Skeletal muscle satellite cell (primary cell): ENCODE data around the gene OAF.
"Not testable (repeated sequence)": the region's sequence is repeated elsewhere in the genome, so short reads cannot be mapped to it uniquely, and the experiment has no call there.

Source experiments
- H3K27me3 ChIP-seq: 2 replicates; pipeline ENCODE4 v1.7.0; 2013; ENCODE audit warnings: low read length; ENCODE audit not compliant: control insufficient read depth, insufficient read depth
- H3K36me3 ChIP-seq: 2 replicates; pipeline ENCODE4 v1.7.0; 2013; ENCODE audit warnings: mild to moderate bottlenecking, control low read depth, low read length; ENCODE audit not compliant: insufficient read depth
- H3K4me1 ChIP-seq: 2 replicates; pipeline ENCODE4 v1.7.0; 2013; ENCODE audit warnings: low read length; ENCODE audit not compliant: control insufficient read depth, insufficient read depth
- H3K4me2 ChIP-seq: 2 replicates; pipeline ENCODE4 v1.7.0; 2013; ENCODE audit warnings: mild to moderate bottlenecking, low read length
- H3K4me3 ChIP-seq: 2 replicates; pipeline ENCODE4 v1.7.0; 2013; ENCODE audit warnings: low read length
- H3K9ac ChIP-seq: 2 replicates; pipeline ENCODE4 v1.7.0; 2013; ENCODE audit warnings: mild to moderate bottlenecking, low read depth, low read length, moderate library complexity
- H3K9me3 ChIP-seq: replicated peaks from 2 replicates; pipeline ENCODE4 v1.7.0; 2013; ENCODE audit warnings: mild to moderate bottlenecking, control low read depth, low read length

OAF gene

GRCh38 chr11:120240866-120241265 lies 30.0 kb downstream of the OAF start:
- Histone ChIP-seq H3K4me3 (no peak overlapping the region), H3K27me3 (peaks cover 93% of the 10 kb centered on the region), H3K4me2 (no peak overlapping the region), H3K36me3 (no peaks in the 10 kb centered on the region), H3K4me1 (no peaks in the 10 kb centered on the region), H3K9me3 (no peaks in the 10 kb centered on the region), H3K9ac (no peak overlapping the region)

DNA sequence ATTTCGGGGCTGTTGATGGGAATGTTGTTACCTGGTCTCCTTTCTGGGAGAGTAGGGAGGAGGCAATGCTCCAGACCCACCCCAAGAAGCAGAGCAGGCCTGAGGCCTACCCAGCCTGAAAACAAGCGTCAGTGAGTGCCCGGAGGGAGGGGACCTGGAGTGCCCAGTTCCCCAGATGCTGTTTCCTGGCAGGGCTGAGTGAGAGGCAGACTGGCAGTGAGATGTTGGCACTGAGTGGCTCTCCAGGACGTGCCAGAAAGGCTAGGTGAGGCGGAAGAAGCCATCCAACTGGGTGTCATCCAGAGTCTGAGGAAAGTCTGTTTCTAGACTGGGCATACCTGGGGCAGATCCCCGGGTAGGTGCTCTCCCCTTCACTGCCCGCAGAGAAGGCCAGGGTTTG lies 30.4 kb downstream of the OAF start:
- Histone ChIP-seq H3K9ac (no peak overlapping the region), H3K27me3 (peaks cover 93% of the 10 kb centered on the region)

GRCh38 chr11:120243221-120243620 lies 32.4 kb downstream of the OAF start:
- Histone ChIP-seq H3K4me3 (no peak overlapping the region), H3K4me2 (no peak overlapping the region), H3K9me3 (no peaks in the 10 kb centered on the region), H3K36me3 (no peaks in the 10 kb centered on the region), H3K4me1 (no peaks in the 10 kb centered on the region), H3K9ac (no peak overlapping the region), H3K27me3 (peaks cover 91% of the 10 kb centered on the region)

More for the DNA sequence above, 30.4 kb downstream of the OAF start:
- Histone ChIP-seq H3K36me3 (no peaks in the 10 kb centered on the region), H3K4me3 (no peak overlapping the region), H3K4me1 (no peaks in the 10 kb centered on the region), H3K4me2 (no peak overlapping the region), H3K9me3 (no peaks in the 10 kb centered on the region)

- Histone ChIP-seq H3K9ac (no peak overlapping the region), H3K36me3 (no peaks in the 10 kb centered on the region), H3K4me3 (no peak overlapping the region), H3K4me2 (no peak overlapping the region), H3K9me3 (no peaks in the 10 kb centered on the region), H3K27me3 (peaks cover 87% of the 10 kb centered on the region), H3K4me1 (peaks cover 8% of the 10 kb centered on the region)
Measured at GRCh38 chr11:120244476-120245365, 33.9 kb downstream of the OAF start.

GRCh38 chr11:120245434-120245833 lies 34.6 kb downstream of the OAF start:
- Histone ChIP-seq H3K9ac (no peak overlapping the region), H3K9me3 (no peaks in the 10 kb centered on the region), H3K36me3 (no peaks in the 10 kb centered on the region), H3K4me2 (no peak overlapping the region), H3K4me1 (peaks cover 8% of the 10 kb centered on the region), H3K27me3 (peaks cover 90% of the 10 kb centered on the region), H3K4me3 (no peak overlapping the region)

DNA sequence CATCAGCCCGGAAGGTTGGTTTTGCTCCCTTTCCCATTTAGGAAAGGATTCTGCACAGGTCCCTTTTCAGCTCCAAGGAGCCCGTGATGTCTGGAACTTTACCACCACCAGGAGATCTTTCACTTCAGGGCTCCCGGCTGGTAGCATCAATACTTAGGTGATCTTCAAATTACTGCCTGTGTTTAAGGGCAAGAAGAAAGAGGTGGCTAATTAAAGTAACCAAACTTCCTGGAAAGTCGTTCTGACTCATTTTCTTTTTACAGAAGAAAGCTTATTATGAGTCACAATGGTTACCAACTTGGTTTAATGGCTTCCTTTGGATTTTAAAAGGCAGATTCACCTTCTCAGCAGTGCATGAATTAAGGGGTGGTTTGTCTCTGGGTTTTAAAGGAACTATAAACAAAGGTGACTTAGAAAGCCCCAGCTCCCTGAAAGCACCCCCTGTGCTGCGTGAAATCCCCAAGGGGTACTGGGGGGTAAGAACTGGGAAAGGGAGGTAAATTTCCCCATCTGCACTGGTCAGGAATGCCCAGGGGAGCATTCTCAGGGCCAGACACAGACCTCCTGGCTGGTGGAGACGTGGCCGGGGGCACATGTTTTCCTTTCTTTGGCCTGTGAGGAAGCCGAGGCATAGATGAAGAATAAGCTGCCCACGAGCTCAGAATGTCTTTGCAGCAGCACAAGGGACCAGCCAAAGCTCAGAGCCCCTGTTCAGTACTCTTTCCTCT lies 37.9 kb downstream of the OAF start:
- Histone ChIP-seq H3K9me3 (no peaks in the 10 kb centered on the region), H3K27me3 (peaks cover 66% of the 10 kb centered on the region), H3K4me3 (no peak overlapping the region), H3K4me1 (peaks cover 8% of the 10 kb centered on the region), H3K9ac (no peak overlapping the region), H3K4me2 (no peak overlapping the region), H3K36me3 (no peaks in the 10 kb centered on the region)

- Histone ChIP-seq H3K36me3 (no peaks in the 10 kb centered on the region), H3K4me1 (peaks cover 8% of the 10 kb centered on the region), H3K9me3 (no peaks in the 10 kb centered on the region), H3K9ac (no peak overlapping the region), H3K27me3 (peaks cover 66% of the 10 kb centered on the region), H3K4me2 (no peak overlapping the region), H3K4me3 (no peak overlapping the region)
Measured at GRCh38 chr11:120249279-120250262, 38.7 kb downstream of the OAF start.

DNA sequence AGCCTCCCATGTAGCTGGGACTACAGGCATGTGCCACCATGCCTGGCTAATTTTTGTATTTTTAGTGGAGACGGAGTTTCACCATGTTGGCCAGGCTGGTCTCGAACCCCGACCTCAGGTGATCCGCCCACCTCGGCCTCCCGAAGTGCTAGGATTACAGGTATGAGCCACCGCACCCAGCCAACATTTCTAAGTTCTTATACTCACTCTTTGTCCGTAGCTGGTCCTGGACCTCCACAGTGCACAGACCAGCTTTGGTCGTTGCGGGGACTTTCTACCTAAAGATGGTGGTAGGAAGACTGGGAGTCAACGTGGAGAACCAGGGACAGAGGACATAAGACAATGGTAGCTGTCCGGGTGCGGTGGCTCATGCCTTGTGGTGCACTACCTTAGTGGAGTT lies 42.5 kb downstream of the OAF start:
- H3K4me2 ChIP-seq, H3K36me3 ChIP-seq, H3K4me3 ChIP-seq, H3K9me3 ChIP-seq, H3K4me1 ChIP-seq, H3K9ac ChIP-seq: not testable (repeated sequence)
- H3K27me3 ChIP-seq, result peaks cover 69% of the 10 kb centered on the region

GRCh38 chr11:120254788-120255518 lies 44.1 kb downstream of the OAF start:
- Histone ChIP-seq H3K4me2 (no peak overlapping the region), H3K4me3 (no peak overlapping the region), H3K4me1 (no peaks in the 10 kb centered on the region), H3K27me3 (peaks cover 72% of the 10 kb centered on the region), H3K9me3 (no peaks in the 10 kb centered on the region), H3K9ac (no peak overlapping the region), H3K36me3 (no peaks in the 10 kb centered on the region)

DNA sequence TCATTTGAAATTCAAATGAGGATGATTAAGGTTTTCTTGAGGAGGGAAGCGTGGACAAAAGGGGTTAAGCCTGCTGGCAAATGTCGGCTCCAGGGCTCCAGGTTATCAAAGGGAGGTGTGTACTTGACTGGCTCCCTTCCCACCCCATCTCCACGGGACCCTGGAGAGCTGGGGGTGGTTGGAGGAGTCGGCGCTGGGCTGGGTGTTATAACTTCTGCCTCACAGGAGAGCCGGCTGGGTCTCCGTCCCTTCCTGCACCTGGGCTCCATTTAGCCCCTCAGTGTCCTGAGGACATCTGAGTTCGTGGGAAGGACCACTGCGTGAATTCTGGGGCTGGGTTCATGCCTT lies 44.7 kb downstream of the OAF start:
- no peaks in the 10 kb centered on the region for H3K4me1 ChIP-seq
- H3K4me2 ChIP-seq, result no peak overlapping the region
- H3K4me3 ChIP-seq, result no peak overlapping the region
- H3K36me3 ChIP-seq, result no peaks in the 10 kb centered on the region
- no peaks in the 10 kb centered on the region for H3K9me3 ChIP-seq
- H3K9ac ChIP-seq, result no peak overlapping the region
- peaks cover 72% of the 10 kb centered on the region for H3K27me3 ChIP-seq
